Keratinocyte (primary cell): Measurements from ENCODE around the gene ADRA2C. TPM values are rescaled to one million over a fixed set of nuclear protein-coding genes. Genes with fewer than 3 reads are reported as not detected.
A peak's percentile ranks its signal among the peaks of the same experiment; 100 is the strongest.

Experiments used
- DNase-seq: peaks from one replicate; pipeline ENCODE4 v3.0.0-alpha.2; 2011; ENCODE audit warnings: low read depth, missing footprints, low spot score
- FAIRE-seq: peaks from 2 replicates; lab custom pipeline; 2011; peaks lifted over from hg19 to GRCh38; lab: Jason Lieb, UNC
- H2AFZ ChIP-seq: 2 replicates; pipeline ENCODE4 v1.6.0; 2012; ENCODE audit warnings: low read length, control low read depth, inconsistent platforms; ENCODE audit not compliant: control insufficient read depth
- H3K27ac ChIP-seq: 2 replicates; pipeline ENCODE4 v1.5.1; 2011; ENCODE audit warnings: low read length; ENCODE audit not compliant: control insufficient read depth, insufficient read depth
- H3K27me3 ChIP-seq: 3 replicates; pipeline ENCODE4 v1.6.0; 2011; ENCODE audit warnings: low read length; ENCODE audit not compliant: control insufficient read depth, insufficient read depth; ENCODE audit errors: extremely low read depth
- H3K36me3 ChIP-seq, 2 experiments: 2 replicates in 1 of 2; 3 replicates in 1 of 2; pipeline ENCODE4 v1.5.1; 2011; ENCODE audit warnings: low read length in 2 of 2, mild to moderate bottlenecking in 1 of 2; ENCODE audit not compliant: control insufficient read depth in 2 of 2, insufficient read depth in 2 of 2; ENCODE audit errors: extremely low read depth in 1 of 2
- H3K4me1 ChIP-seq: 3 replicates; pipeline ENCODE4 v1.5.1; 2011; ENCODE audit warnings: low read length; ENCODE audit not compliant: control insufficient read depth, insufficient read depth; ENCODE audit errors: extremely low read depth
- H3K4me2 ChIP-seq: 3 replicates; pipeline ENCODE4 v1.6.0; 2011; ENCODE audit warnings: low read depth, low read length; ENCODE audit not compliant: control insufficient read depth, insufficient read depth; ENCODE audit errors: extremely low read depth
- H3K4me3 ChIP-seq, 3 experiments: fragments of 200-600 bp in 1 of 3; sonication (generic) in 1 of 3; 2 replicates in 2 of 3; 3 replicates in 1 of 3; pipeline ENCODE4 v1.5.1; 2011 to 2016; ENCODE audit warnings: low read length in 3 of 3, mild to moderate bottlenecking in 3 of 3, control low read depth in 2 of 3, inconsistent platforms in 1 of 3, low read depth in 1 of 3, mixed read lengths in 1 of 3, mixed run types in 1 of 3, moderate library complexity in 1 of 3; ENCODE audit not compliant: control insufficient read depth in 2 of 3, insufficient read depth in 2 of 3; ENCODE audit errors: extremely low read depth in 1 of 3
- H3K79me2 ChIP-seq: 2 replicates; pipeline ENCODE4 v1.6.0; 2012; ENCODE audit warnings: low read length; ENCODE audit not compliant: control insufficient read depth, insufficient read depth
- H3K9ac ChIP-seq: 3 replicates; pipeline ENCODE4 v1.6.0; 2011; ENCODE audit warnings: low read length; ENCODE audit not compliant: control insufficient read depth, insufficient read depth; ENCODE audit errors: extremely low read depth
- H3K9me1 ChIP-seq: 3 replicates; pipeline ENCODE4 v1.6.0; 2011; ENCODE audit warnings: low read length; ENCODE audit not compliant: control insufficient read depth, insufficient read depth; ENCODE audit errors: extremely low read depth
- H3K9me3 ChIP-seq: 2 replicates; pipeline ENCODE4 v1.5.1; 2012; ENCODE audit warnings: low read depth, low read length; ENCODE audit not compliant: control insufficient read depth
- H4K20me1 ChIP-seq: 3 replicates; pipeline ENCODE4 v1.6.0; 2011; ENCODE audit warnings: low read length; ENCODE audit not compliant: control insufficient read depth, insufficient read depth; ENCODE audit errors: extremely low read depth
- CTCF ChIP-seq, 3 experiments: IDR thresholded peaks in 1 of 3; conservative IDR thresholded peaks in 1 of 3; optimal IDR thresholded peaks in 1 of 3; 2 replicates in 2 of 3; 3 replicates in 1 of 3; pipeline versions ENCODE3 to v1.5.1; 2011; ENCODE audit warnings: low read length in 3 of 3, mild to moderate bottlenecking in 3 of 3, moderate library complexity in 2 of 3, control low read depth in 1 of 3, inconsistent platforms in 1 of 3; ENCODE audit not compliant: insufficient read depth in 2 of 3; ENCODE audit errors: extremely low read depth in 1 of 3
- EZH2 ChIP-seq: IDR thresholded peaks from one replicate; pipeline ENCODE4 v1.6.1; 2012; ENCODE audit warnings: inconsistent platforms, mild to moderate bottlenecking, low read length, moderate library complexity
- dilution Hi-C: fragments of 300-500 bp; cut with MboI; formaldehyde crosslinking; loops from one replicate; pipeline ENCODE4 v1.7.0; 2020; ENCODE audit warnings: low sequenced_read_pairs; ENCODE audit not compliant: extremely low pct_ligation_motif_present
- polyA plus RNA-seq, 5 experiments: library from polyadenylated mRNA; depleted of rRNA in 3 of 5; stranded (reverse) in 3 of 5; stranded (forward) in 1 of 5; unstranded in 1 of 5; fragments of >200 nt; gene quantifications; 1 replicate in 1 of 5; 2 replicates in 3 of 5; 3 replicates in 1 of 5; pipeline versions ENCODE4 v1.2.1 to v1.2.3, GENCODE V29; 2011 to 2012; ENCODE audit warnings: missing spikeins in 2 of 5, low read depth in 1 of 5, low replicate concordance in 1 of 5

The ADRA2C gene
- polyA plus RNA-seq, 1 donor (not counting 4 experiments of a cell fraction or from before 2014, with no cell fraction given) = 0.05 TPM

- no peak overlapping the region for H3K4me3 ChIP-seq
- no peak for DNase-seq
- no peak for FAIRE-seq
- dilution Hi-C loops = no loop called here
- H3K36me3 ChIP-seq = no peaks in the 10 kb centered on the region
- H3K27ac ChIP-seq = no peak overlapping the region
- no peaks in the 10 kb centered on the region for H3K27me3 ChIP-seq
- H3K9me3 ChIP-seq = peaks cover 9% of the 10 kb centered on the region
- no peak overlapping the region for H3K4me2 ChIP-seq
- no peak for TF ChIP-seq CTCF (optimal IDR thresholded peaks at IDR 0.05 in 1 of 3, IDR thresholded peaks at IDR 0.05 in 1 of 3, conservative IDR thresholded peaks at IDR 0.05 in 1 of 3; ENCODE audit: extremely low read depth in 1 of 3, insufficient read depth in 2 of 3, low read length in 3 of 3)
- no peak for TF ChIP-seq EZH2
- H3K4me1 ChIP-seq = no peaks in the 10 kb centered on the region
- no peak overlapping the region for H2AFZ ChIP-seq
- H3K79me2 ChIP-seq = no peaks in the 10 kb centered on the region
- no peaks in the 10 kb centered on the region for H4K20me1 ChIP-seq
- H3K9me1 ChIP-seq = no peaks in the 10 kb centered on the region
- no peak overlapping the region for H3K9ac ChIP-seq
Observed at GRCh38 chr4:3746701-3747580, 19.2 kb upstream of the ADRA2C start.

DNA sequence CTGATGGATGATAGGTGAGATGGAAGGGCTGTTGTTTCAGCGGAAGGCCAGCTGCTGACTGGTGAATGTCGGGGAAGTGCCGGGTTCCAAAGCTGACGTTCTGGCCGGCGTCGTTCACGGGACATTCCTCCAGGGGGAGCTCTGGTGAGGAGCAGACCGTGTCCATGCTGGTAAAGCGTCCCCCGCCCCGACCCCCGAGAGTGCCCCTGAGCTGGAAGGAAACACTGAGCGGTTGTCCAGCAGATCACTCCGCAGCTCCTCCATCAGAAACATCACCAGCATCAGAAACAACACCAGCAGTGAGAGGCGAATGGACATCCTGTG is 18.6 kb upstream of the ADRA2C start:
- no peaks in the 10 kb centered on the region for H3K4me1 ChIP-seq
- peaks cover 3% of the 10 kb centered on the region for H3K27me3 ChIP-seq
- peaks cover 9% of the 10 kb centered on the region for H3K9me3 ChIP-seq
- H3K27ac ChIP-seq = no peak overlapping the region
- DNase-seq (no peak), FAIRE-seq (no peak)
- no peaks in the 10 kb centered on the region for H3K79me2 ChIP-seq
- H3K9ac ChIP-seq = no peak overlapping the region
- H3K9me1 ChIP-seq = no peaks in the 10 kb centered on the region
- no peak overlapping the region for H2AFZ ChIP-seq
- dilution Hi-C loops = no loop called here
- H3K4me3 ChIP-seq = no peak overlapping the region
- no peak overlapping the region for H3K4me2 ChIP-seq
- no peak for TF ChIP-seq EZH2
- TF ChIP-seq CTCF (optimal IDR thresholded peaks at IDR 0.05 in 1 of 3, IDR thresholded peaks at IDR 0.05 in 1 of 3, conservative IDR thresholded peaks at IDR 0.05 in 1 of 3; ENCODE audit: extremely low read depth in 1 of 3, insufficient read depth in 2 of 3, low read length in 3 of 3) = peak in 2 of 3 experiments; percentile 22 to 28
- no peaks in the 10 kb centered on the region for H3K36me3 ChIP-seq
- H4K20me1 ChIP-seq = no peaks in the 10 kb centered on the region
